Measurements from ENCODE around the gene HECW1. TPM values are rescaled to one million over a fixed set of nuclear protein-coding genes. Genes with fewer than 3 reads are reported as not detected.
"Not testable (repeated sequence)": the region's sequence is repeated elsewhere in the genome, so short reads cannot be mapped to it uniquely, and the experiment has no call there.

The HECW1 gene
- total RNA-seq = not detected

GRCh38 chr7:43112459-43112940 lies at the start of gene HECW1:
Gene HECW1, plus strand, starts transcription at chr7:43112647. Its CDS starts 131,259 bp downstream, at chr7:43243906.
- no peak for ATAC-seq
- no peak within 1 kb of the TSS for H3K4me3 Mint-ChIP-seq
- CTCF ChIA-PET = interaction anchor here (0.5 kb wide), 1 partner anchor 180 kb away, joined by 3 read pairs; no protein-coding TSS in a partner anchor

DNA sequence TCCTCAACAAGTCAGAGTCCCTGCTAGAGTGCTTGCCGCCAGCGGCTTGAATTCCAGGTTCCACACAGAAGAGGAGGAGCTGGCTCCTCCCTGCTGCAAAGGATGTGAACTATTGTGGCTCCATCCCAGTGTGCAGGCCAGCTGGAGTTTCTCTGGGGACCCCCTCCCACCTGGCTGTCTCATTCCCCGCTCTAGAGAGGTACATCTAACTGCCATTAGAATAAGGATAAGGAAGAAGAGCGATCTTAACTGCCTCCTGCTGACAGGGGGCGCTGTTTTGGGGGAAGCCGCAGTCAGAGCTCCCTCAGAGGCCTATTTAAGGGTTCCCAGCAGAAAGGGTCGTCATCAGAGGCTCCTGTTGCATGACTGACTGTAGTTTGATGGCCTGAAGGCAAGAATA lies 40.8 kb upstream of the HECW1 start:
- ATAC-seq = no peak
- DNase-seq = no peak
- Mint-ChIP-seq H3K9me3 (ENCODE audit: low read depth) (no peaks in the 10 kb centered on the region), H3K36me3 (no peaks in the 10 kb centered on the region), H3K27ac (no peak overlapping the region), H3K27me3 (peaks cover 6% of the 10 kb centered on the region), H3K4me3 (no peak overlapping the region), H3K4me1 (peaks cover 5% of the 10 kb centered on the region)
- CTCF ChIA-PET = no interaction called here

More at GRCh38 chr7:43112459-43112940, at the start of gene HECW1:
- Mint-ChIP-seq H3K9me3 (ENCODE audit: low read depth) (no peaks in the 10 kb centered on the region), H3K27ac (no peak within 1 kb of the TSS), H3K4me1 (peaks cover 8% of the 10 kb centered on the region), H3K36me3 (no peaks in the 10 kb centered on the region), H3K27me3 (peaks cover 78% of the 10 kb centered on the region)
- DNase-seq = no peak

DNA sequence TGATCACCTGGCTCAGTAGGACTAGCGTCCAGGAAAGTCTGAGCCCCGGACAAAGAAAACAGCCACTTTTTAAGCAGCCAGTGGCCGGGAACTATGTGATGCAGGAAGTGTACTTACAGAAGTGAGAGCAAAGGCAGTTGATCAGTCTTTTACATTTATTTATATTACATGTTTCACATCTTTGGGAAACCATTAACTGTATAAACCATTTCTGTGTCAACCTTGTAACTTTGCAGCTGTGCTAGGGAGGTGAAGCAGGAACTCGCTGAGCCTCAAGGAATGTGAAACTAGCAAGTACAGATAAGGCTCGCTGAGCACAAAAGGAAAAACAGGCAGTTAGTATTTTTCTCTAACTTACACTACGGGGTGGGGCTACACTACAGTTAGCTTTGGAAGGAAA lies 39.9 kb upstream of the HECW1 start:
- DNase-seq (no peak), ATAC-seq (no peak)
- H3K27me3 Mint-ChIP-seq = peaks cover 6% of the 10 kb centered on the region
- peaks cover 5% of the 10 kb centered on the region for H3K4me1 Mint-ChIP-seq
- H3K9me3 Mint-ChIP-seq (ENCODE audit: low read depth) = no peaks in the 10 kb centered on the region
- CTCF ChIA-PET = no interaction called here
- H3K36me3 Mint-ChIP-seq = no peaks in the 10 kb centered on the region
- no peak overlapping the region for H3K27ac Mint-ChIP-seq
- no peak overlapping the region for H3K4me3 Mint-ChIP-seq

DNA sequence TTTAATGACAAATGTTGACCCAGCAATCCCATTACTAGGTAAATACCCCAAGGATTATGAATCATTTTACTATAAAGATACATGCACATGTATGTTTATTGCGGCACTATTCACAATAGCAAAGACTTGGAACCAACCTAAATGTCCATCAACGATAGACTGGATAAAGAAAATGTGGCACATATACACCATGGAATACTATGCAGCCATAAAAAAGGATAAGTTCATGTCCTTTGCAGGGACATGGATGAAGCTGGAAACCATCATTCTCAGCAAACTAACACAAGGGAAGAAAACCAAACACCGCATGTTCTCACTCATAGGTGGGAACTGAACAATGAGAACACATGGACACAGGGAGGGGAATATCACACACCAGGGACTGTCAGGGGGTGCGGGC lies 38.6 kb upstream of the HECW1 start:
- CTCF ChIA-PET; H3K27ac Mint-ChIP-seq; H3K36me3 Mint-ChIP-seq; H3K27me3 Mint-ChIP-seq; ATAC-seq; H3K4me1 Mint-ChIP-seq; H3K9me3 Mint-ChIP-seq (ENCODE audit: low read depth); H3K4me3 Mint-ChIP-seq; DNase-seq: not testable (repeated sequence)

- Mint-ChIP-seq H3K4me1 (peaks cover 5% of the 10 kb centered on the region), H3K27me3 (peaks cover 15% of the 10 kb centered on the region), H3K27ac (no peak overlapping the region), H3K4me3 (no peak overlapping the region), H3K36me3 (no peaks in the 10 kb centered on the region), H3K9me3 (ENCODE audit: low read depth) (no peaks in the 10 kb centered on the region)
- ATAC-seq (no peak), DNase-seq (no peak)
- CTCF ChIA-PET = no interaction called here
Measured at GRCh38 chr7:43076189-43076605, 36.2 kb upstream of the HECW1 start.

- no peak overlapping the region for H3K27ac Mint-ChIP-seq
- H3K36me3 Mint-ChIP-seq = no peaks in the 10 kb centered on the region
- ATAC-seq = no peak
- no peak for DNase-seq
- CTCF ChIA-PET = no interaction called here
- peaks cover 17% of the 10 kb centered on the region for H3K27me3 Mint-ChIP-seq
- H3K4me3 Mint-ChIP-seq = no peak overlapping the region
- peaks cover 5% of the 10 kb centered on the region for H3K4me1 Mint-ChIP-seq
- no peaks in the 10 kb centered on the region for H3K9me3 Mint-ChIP-seq (ENCODE audit: low read depth)
Measured at GRCh38 chr7:43076606-43077005, 35.8 kb upstream of the HECW1 start.

- H3K4me3 Mint-ChIP-seq = no peak overlapping the region
- ATAC-seq (no peak), DNase-seq (no peak)
- H3K36me3 Mint-ChIP-seq = no peaks in the 10 kb centered on the region
- H3K27me3 Mint-ChIP-seq = peaks cover 20% of the 10 kb centered on the region
- no peak overlapping the region for H3K27ac Mint-ChIP-seq
- H3K4me1 Mint-ChIP-seq = peaks cover 5% of the 10 kb centered on the region
- no peaks in the 10 kb centered on the region for H3K9me3 Mint-ChIP-seq (ENCODE audit: low read depth)
- CTCF ChIA-PET = no interaction called here
Measured at GRCh38 chr7:43077285-43077684, 35.2 kb upstream of the HECW1 start.

- ATAC-seq (no peak), DNase-seq (no peak)
- Mint-ChIP-seq H3K4me1 (peaks cover 5% of the 10 kb centered on the region), H3K9me3 (ENCODE audit: low read depth) (no peaks in the 10 kb centered on the region), H3K4me3 (no peak overlapping the region), H3K36me3 (no peaks in the 10 kb centered on the region), H3K27me3 (peaks cover 25% of the 10 kb centered on the region), H3K27ac (no peak overlapping the region)
- CTCF ChIA-PET = no interaction called here
Measured at GRCh38 chr7:43077732-43078391, 34.6 kb upstream of the HECW1 start.

DNA sequence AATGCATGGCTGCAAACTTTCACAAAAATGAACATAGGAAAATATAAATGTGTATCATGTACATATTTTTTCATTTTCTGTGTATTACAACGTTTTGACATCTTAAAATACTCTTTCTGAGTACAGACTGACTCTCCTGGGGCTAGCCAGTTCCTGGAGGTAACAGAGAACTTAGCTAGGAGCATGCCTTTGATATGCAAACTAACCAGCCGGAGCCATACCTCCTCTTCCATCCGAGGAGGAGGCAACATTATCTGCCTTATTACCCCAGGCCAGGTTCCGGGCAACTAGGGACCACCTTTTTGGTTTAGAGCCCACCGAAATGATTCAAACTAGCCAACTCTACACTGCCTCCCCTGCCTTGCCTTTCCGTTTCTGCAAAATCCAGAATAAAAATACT lies 33.7 kb upstream of the HECW1 start:
- ATAC-seq (no peak), DNase-seq (no peak)
- CTCF ChIA-PET = no interaction called here
- Mint-ChIP-seq H3K27ac (no peak overlapping the region), H3K27me3 (peaks cover 28% of the 10 kb centered on the region), H3K4me1 (peaks cover 5% of the 10 kb centered on the region), H3K4me3 (no peak overlapping the region), H3K9me3 (ENCODE audit: low read depth) (no peaks in the 10 kb centered on the region), H3K36me3 (no peaks in the 10 kb centered on the region)

DNA sequence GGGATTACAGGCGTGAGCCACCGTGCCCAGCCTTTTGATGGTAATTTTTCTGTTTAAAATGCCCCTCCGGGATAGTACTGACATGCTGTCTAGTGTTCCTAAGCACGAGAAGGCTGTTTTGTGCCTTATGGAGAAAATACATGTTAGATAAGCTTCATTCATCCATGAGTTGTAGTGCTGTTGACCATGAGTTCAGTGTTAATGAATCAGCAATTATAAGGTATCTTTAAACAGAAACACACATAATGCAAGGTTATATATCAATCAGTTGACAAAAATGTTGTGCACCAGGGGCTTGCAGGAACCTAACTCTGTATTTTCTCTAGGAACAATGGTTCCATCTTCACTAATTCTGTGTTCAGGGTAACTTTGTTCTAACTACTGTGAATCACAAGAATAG lies 30.8 kb upstream of the HECW1 start:
- Mint-ChIP-seq H3K27me3 (peaks cover 49% of the 10 kb centered on the region), H3K4me3 (no peak overlapping the region), H3K4me1 (no peaks in the 10 kb centered on the region), H3K9me3 (ENCODE audit: low read depth) (no peaks in the 10 kb centered on the region), H3K27ac (no peak overlapping the region), H3K36me3 (no peaks in the 10 kb centered on the region)
- ATAC-seq (no peak), DNase-seq (no peak)
- CTCF ChIA-PET = no interaction called here

DNA sequence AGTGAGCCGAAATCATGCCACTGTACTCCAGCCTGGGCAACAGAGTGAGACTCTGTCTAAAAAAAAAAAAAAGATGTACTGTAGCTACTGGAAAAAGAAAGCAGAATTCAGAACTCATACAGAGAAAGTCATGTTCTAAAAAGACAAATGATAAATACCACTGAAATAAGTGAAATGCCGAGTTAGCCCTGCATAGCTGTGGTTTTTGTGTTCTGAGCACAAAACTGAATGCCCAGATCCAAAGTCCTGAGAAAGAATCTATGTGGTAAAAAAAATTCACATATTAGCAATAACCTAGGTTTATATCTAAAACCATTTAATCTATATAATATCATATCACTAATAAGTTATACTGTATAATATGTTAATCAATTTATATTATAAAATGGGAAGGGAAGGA lies 29.3 kb upstream of the HECW1 start:
- CTCF ChIA-PET = interaction anchor here (1.5 kb wide), 1 partner anchor 147 kb away, joined by 3 read pairs; no protein-coding TSS in a partner anchor
- Mint-ChIP-seq H3K4me3 (no peak overlapping the region), H3K27me3 (peaks cover 52% of the 10 kb centered on the region), H3K4me1 (no peaks in the 10 kb centered on the region), H3K9me3 (ENCODE audit: low read depth) (no peaks in the 10 kb centered on the region), H3K27ac (no peak overlapping the region), H3K36me3 (no peaks in the 10 kb centered on the region)
- ATAC-seq (no peak), DNase-seq (no peak)

DNA sequence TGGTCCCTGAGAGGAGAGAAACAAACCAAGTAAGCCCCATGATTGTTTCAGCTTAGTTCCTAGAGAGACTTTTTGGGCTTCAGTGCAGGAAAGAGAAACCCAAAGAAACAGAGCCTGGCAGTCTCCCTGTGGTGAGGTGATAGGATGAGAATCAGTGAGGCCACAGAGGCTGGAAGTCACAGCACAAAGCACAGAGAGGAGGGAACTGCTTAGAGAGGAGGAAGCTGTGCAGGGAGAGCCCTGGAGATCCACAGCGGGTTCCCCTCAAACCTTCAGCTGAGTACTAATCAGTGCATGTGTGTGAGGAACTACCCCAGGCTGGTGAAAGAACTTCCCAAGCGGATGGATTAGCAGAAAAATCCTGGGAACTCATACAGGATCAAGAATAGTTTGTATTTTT lies 27.4 kb upstream of the HECW1 start:
- CTCF ChIA-PET = no interaction called here

DNA sequence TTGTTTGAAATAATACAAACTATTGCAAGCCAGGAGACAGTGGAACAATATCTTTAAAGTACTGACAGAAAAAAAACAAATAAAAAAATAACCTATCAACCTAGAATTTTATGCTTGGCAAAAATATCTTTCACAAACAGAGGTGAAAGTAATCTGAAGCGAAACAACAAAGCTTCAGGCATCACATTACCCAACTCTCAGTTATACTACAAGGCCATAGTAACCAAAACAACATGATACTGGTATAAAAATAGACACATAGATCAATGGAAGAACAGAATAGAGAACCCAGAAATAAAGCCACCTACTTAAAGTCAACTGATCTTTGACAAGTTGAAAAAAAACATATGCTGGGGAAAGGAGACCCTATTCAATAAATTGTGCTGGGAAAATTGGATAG lies 26.5 kb upstream of the HECW1 start:
- DNase-seq (no peak), ATAC-seq (no peak)
- Mint-ChIP-seq H3K27ac (no peak overlapping the region), H3K27me3 (peaks cover 49% of the 10 kb centered on the region), H3K36me3 (no peaks in the 10 kb centered on the region), H3K9me3 (ENCODE audit: low read depth) (no peaks in the 10 kb centered on the region), H3K4me3 (no peak overlapping the region), H3K4me1 (no peaks in the 10 kb centered on the region)
- CTCF ChIA-PET = no interaction called here

More for the DNA sequence above, 27.4 kb upstream of the HECW1 start:
- Mint-ChIP-seq H3K9me3 (ENCODE audit: low read depth) (no peaks in the 10 kb centered on the region), H3K4me1 (no peaks in the 10 kb centered on the region), H3K4me3 (no peak overlapping the region), H3K27ac (no peak overlapping the region), H3K27me3 (peaks cover 51% of the 10 kb centered on the region), H3K36me3 (no peaks in the 10 kb centered on the region)
- DNase-seq = no peak
- no peak for ATAC-seq

GRCh38 chr7:43092819-43093218 lies 19.6 kb upstream of the HECW1 start:
- Mint-ChIP-seq H3K9me3 (ENCODE audit: low read depth) (no peaks in the 10 kb centered on the region), H3K36me3 (no peaks in the 10 kb centered on the region), H3K4me3 (no peak overlapping the region), H3K27ac (no peak overlapping the region), H3K4me1 (no peaks in the 10 kb centered on the region), H3K27me3 (peaks cover 25% of the 10 kb centered on the region)
- ATAC-seq = no peak
- CTCF ChIA-PET = no interaction called here
- no peak for DNase-seq

Measured in activated CD8-positive, alpha-beta memory T cell treated with anti-CD3 and anti-CD28 coated beads, Interleukin-2, amount 10 ng/mL, durations not matched to agents 7 days and 5 days (primary cell).